Ovary (tissue), 3 donors: ENCODE results near the gene ETV3.

Source experiments
- CTCF ChIP-seq, 3 donors: fragments of 450-650 bp in 2 of 3; fragments of 200-600 bp in 1 of 3; IDR thresholded peaks; one replicate each; pipeline versions ENCODE4 v1.5.1 to v1.8.0; 2016 to 2022; ENCODE audit warnings: antibody characterized with exemption in 3 of 3, mild to moderate bottlenecking in 1 of 3
- POLR2A ChIP-seq: fragments of 450-650 bp; IDR thresholded peaks from one replicate; pipeline ENCODE4 v1.6.1; 2017; ENCODE audit warnings: antibody characterized with exemption, mild to moderate bottlenecking, moderate library complexity
- donor health status: DM: no; HTN: no; CAD: no.

- TF ChIP-seq CTCF (IDR thresholded peaks at IDR 0.05), result no peak
- TF ChIP-seq POLR2A, result no peak
Measured at GRCh38 chr1:157091668-157092273, 46.4 kb downstream of the ETV3 start.
